GM12878 (cell line): ENCODE measurements around the gene ALKBH8. TPM values are rescaled to one million over a fixed set of nuclear protein-coding genes. Genes with fewer than 3 reads are reported as not detected.

ENCODE experiments used
- ATAC-seq: fragments of 200-7000 bp; cut with Tn5 transposase; 3 replicates; pipeline ENCODE4 v1.9.1; 2020; ENCODE audit warnings: mild to moderate bottlenecking, moderate library complexity
- BruUV-seq: library from RNA; stranded (reverse); fragments of 400-500 nt; replicated peaks from 2 replicates; lab custom pipeline; 2021; lab: Mats Ljungman, UMichigan
- CTCF ChIA-PET: fragments of 300-600 bp; sonication (Branson Sonifier 250); formaldehyde crosslinking; extraction: SDS; loops from one replicate; lab custom pipeline; 2021; ENCODE audit warnings: inconsistent platforms; lab: Yijun Ruan, JAX
- POLR2A ChIA-PET: fragments of 350-600 bp; formaldehyde crosslinking; extraction: SDS; loops from one replicate; lab custom pipeline; 2021; ENCODE audit warnings: inconsistent platforms; lab: Charles Lee
- RAD21 ChIA-PET: fragments of 300-600 bp; sonication (Branson Sonifier 250); formaldehyde crosslinking; loops from one replicate; lab custom pipeline; 2023; ENCODE audit warnings: antibody characterized with exemption; ENCODE audit not compliant: unreplicated experiment; lab: Charles Lee
- SMC1A ChIA-PET: fragments of 300-600 bp; sonication (Branson Sonifier 250); formaldehyde crosslinking; loops from one replicate; lab custom pipeline; 2023; ENCODE audit not compliant: unreplicated experiment, uncharacterized antibody; lab: Charles Lee
- DNase-seq: peaks from one replicate; pipeline ENCODE4 v3.0.0-alpha.2; 2011; ENCODE audit warnings: low read depth, low spot score
- FAIRE-seq: peaks from 3 replicates; lab custom pipeline; 2011; peaks lifted over from hg19 to GRCh38; lab: Jason Lieb, UNC
- H2AFZ ChIP-seq: 2 replicates; pipeline ENCODE4 v1.6.0; 2011; ENCODE audit warnings: low read depth, low read length, control low read depth; ENCODE audit not compliant: control insufficient read depth
- H3K27ac ChIP-seq: 2 replicates; pipeline ENCODE4 v1.5.1; 2011; ENCODE audit warnings: control low read depth; ENCODE audit not compliant: control insufficient read depth, insufficient read depth
- H3K27me3 ChIP-seq, 2 experiments: replicated peaks in 1 of 2; 2 replicates each; pipeline versions ENCODE4 v1.6.0 to v1.6.1; 2011; ENCODE audit warnings: low read length in 1 of 2; ENCODE audit not compliant: control insufficient read depth in 2 of 2, insufficient read depth in 2 of 2
- H3K36me3 ChIP-seq, 2 experiments: 2 replicates each; pipeline ENCODE4 v1.5.1; 2011; ENCODE audit warnings: low read length in 1 of 2; ENCODE audit not compliant: control insufficient read depth in 2 of 2, insufficient read depth in 2 of 2
- H3K4me1 ChIP-seq: 2 replicates; pipeline ENCODE4 v1.6.1; 2011; ENCODE audit warnings: mild to moderate bottlenecking, low read length, moderate library complexity, mixed read lengths; ENCODE audit not compliant: control insufficient read depth, insufficient read depth
- H3K4me2 ChIP-seq: 2 replicates; pipeline ENCODE4 v1.6.0; 2011; ENCODE audit warnings: control low read depth; ENCODE audit not compliant: control insufficient read depth, insufficient read depth
- H3K4me3 ChIP-seq: fragments of 200-600 bp; sonication (generic); 2 replicates; pipeline ENCODE4 v1.5.1; 2016
- H3K79me2 ChIP-seq: 2 replicates; pipeline ENCODE4 v1.6.0; 2011; ENCODE audit warnings: low read length; ENCODE audit not compliant: control insufficient read depth, insufficient read depth
- H3K9ac ChIP-seq: 2 replicates; pipeline ENCODE4 v1.8.0; 2011; ENCODE audit warnings: low read length, control low read depth, mixed read lengths; ENCODE audit not compliant: control insufficient read depth, insufficient read depth
- H3K9me3 ChIP-seq: replicated peaks from 3 replicates; pipeline ENCODE4 v1.5.1; 2011; ENCODE audit warnings: mild to moderate bottlenecking, low read length; ENCODE audit not compliant: control insufficient read depth, insufficient read depth
- H4K20me1 ChIP-seq: 2 replicates; pipeline ENCODE4 v1.6.0; 2011; ENCODE audit not compliant: control insufficient read depth, insufficient read depth
- ASH2L ChIP-seq: fragments of 300-600, 200-600 bp; sonication (generic); IDR thresholded peaks from 2 replicates; pipeline ENCODE4 v1.6.1; 2017; ENCODE audit warnings: low read depth, mild to moderate bottlenecking, borderline replicate concordance
- MEF2A ChIP-seq: IDR thresholded peaks from 2 replicates; pipeline ENCODE4 v1.6.1; 2011; ENCODE audit warnings: low read depth, mild to moderate bottlenecking, low read length, moderate library complexity; ENCODE audit not compliant: insufficient read depth
- MYC ChIP-seq: IDR thresholded peaks from 2 replicates; pipeline ENCODE4 v1.6.1; 2011; ENCODE audit warnings: mild to moderate bottlenecking, low read length, moderate library complexity, inconsistent platforms; ENCODE audit not compliant: insufficient read depth, insufficient replicate concordance, insufficient read length, severe bottlenecking
- NFXL1 ChIP-seq: fragments of 450-650 bp; IDR thresholded peaks from 2 replicates; pipeline ENCODE4 v1.6.1; 2017; ENCODE audit warnings: antibody characterized with exemption, mild to moderate bottlenecking, borderline replicate concordance
- NFYA ChIP-seq: IDR thresholded peaks from 2 replicates; pipeline ENCODE4 v1.6.1; 2011; ENCODE audit warnings: low read depth, mild to moderate bottlenecking, low read length, improper control_type of control experiment, borderline replicate concordance
- NFYB ChIP-seq: IDR thresholded peaks from 2 replicates; pipeline ENCODE4 v1.6.1; 2011; ENCODE audit warnings: low read depth, mild to moderate bottlenecking, low read length, improper control_type of control experiment, moderate library complexity; ENCODE audit not compliant: insufficient read depth
- RAD21 ChIP-seq: IDR thresholded peaks from 2 replicates; pipeline ENCODE4 v1.6.1; 2011; ENCODE audit warnings: mild to moderate bottlenecking, low read depth, low read length, moderate library complexity; ENCODE audit not compliant: insufficient read depth
- RAD51 ChIP-seq: fragments of 450-650 bp; IDR thresholded peaks from 2 replicates; pipeline ENCODE4 v1.6.1; 2016; ENCODE audit warnings: moderate library complexity, mild to moderate bottlenecking, inconsistent platforms
- SUZ12 ChIP-seq: fragments of 200-600 bp; sonication (generic); IDR thresholded peaks from one replicate; pipeline ENCODE4 v1.6.1; 2018; ENCODE audit warnings: antibody characterized with exemption, mild to moderate bottlenecking; ENCODE audit not compliant: unreplicated experiment
- TCF7 ChIP-seq: IDR thresholded peaks from 2 replicates; pipeline ENCODE4 v1.6.1; 2014; ENCODE audit warnings: antibody characterized with exemption, borderline replicate concordance
- YY1 ChIP-seq: IDR thresholded peaks from 2 replicates; pipeline ENCODE4 v1.6.1; 2011; ENCODE audit warnings: low read depth, mild to moderate bottlenecking, low read length
- in situ Hi-C: fragments of 300-500 bp; cut with MboI; formaldehyde crosslinking; loops from 9 replicates; pipeline ENCODE4 v1.14.3; 2018; ENCODE audit warnings: mixed read lengths
- intact Hi-C: fragments of 100-400 bp; cut with micrococcal nuclease; formaldehyde crosslinking; loops from one replicate; pipeline ENCODE4 v1.14.2; 2022; ENCODE audit not compliant: unreplicated experiment
- polyA plus RNA-seq, 11 experiments: library from polyadenylated mRNA; depleted of rRNA in 4 of 11; unstranded in 6 of 11; stranded (reverse) in 5 of 11; fragments of >200 nt; fragmentation: Nextera tagmentation in 4 of 11; fragmentation: Illumina TruSeq in 1 of 11; extraction: Ambion mirVana in 4 of 11; extraction: Trizol in 1 of 11; gene quantifications; 1 replicate in 1 of 11; 2 replicates in 10 of 11; pipeline versions ENCODE4 v1.2.1 to v1.2.3, GENCODE V29; 2011 to 2016; ENCODE audit warnings: inconsistent platforms in 2 of 11, missing spikeins in 2 of 11, low read depth in 1 of 11
- total RNA-seq, 4 experiments: library from RNA; depleted of rRNA in 3 of 4; stranded (reverse); fragments of >200 nt in 3 of 4; fragmentation: Illumina TruSeq in 1 of 4; extraction: Trizol in 1 of 4; gene quantifications; 2 replicates each; pipeline versions ENCODE4 v1.2.1 to v1.2.3, GENCODE V29; 2013 to 2021
- TF ChIP-seq, protein P1 (sequence below): fragments of 150-350 bp; IDR thresholded peaks from 2 replicates; pipeline ENCODE4 v1.6.1; 2016; ENCODE audit warnings: low read depth, low read length
- TF ChIP-seq, protein P2 (sequence below): IDR thresholded peaks from 2 replicates; pipeline ENCODE4 v1.6.1; 2012; ENCODE audit warnings: low read depth, low read length, improper control_type of control experiment
- TF ChIP-seq, protein P3 (sequence below): IDR thresholded peaks from 2 replicates; pipeline ENCODE4 v1.6.1; 2011; ENCODE audit warnings: borderline replicate concordance, low read depth, mild to moderate bottlenecking, moderate library complexity, mixed read lengths, low read length; ENCODE audit not compliant: insufficient read depth; ENCODE audit errors: extremely low read length
- TF ChIP-seq, protein P4 (sequence below): fragments of 450-650 bp; IDR thresholded peaks from 2 replicates; pipeline ENCODE4 v1.6.1; 2016; ENCODE audit warnings: mild to moderate bottlenecking

ALKBH8 gene
- total and polyA plus RNA-seq, 10 of the 15 experiments (the other 5 are each of a cell fraction or from before 2014, with no cell fraction given): 4.6 to 13.1 (median 9.5) TPM

DNA sequence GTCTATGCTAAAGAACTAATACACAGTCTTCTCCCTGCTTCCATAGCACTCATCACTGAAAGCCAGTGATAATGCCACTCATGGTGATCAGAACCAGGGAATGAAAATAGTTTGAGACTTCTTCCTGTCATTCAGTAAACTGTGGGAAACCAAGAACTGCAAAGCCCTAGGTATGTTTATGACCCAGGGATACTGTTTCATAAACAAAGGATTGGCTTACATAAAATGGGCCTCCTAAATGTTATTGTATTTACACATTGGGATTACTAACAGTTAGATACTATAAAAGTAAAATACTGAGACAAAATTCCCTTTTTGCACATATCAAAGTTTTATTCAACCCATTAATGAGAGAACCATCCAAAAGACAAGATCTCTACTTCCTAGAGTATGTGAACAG, 86.6 kb downstream of the ALKBH8 start:
- intact Hi-C loops (no loop called here), in situ Hi-C loops (no loop called here)
- Histone ChIP-seq H3K4me1 (no peaks in the 10 kb centered on the region), H3K9ac (no peak overlapping the region), H3K4me3 (no peak overlapping the region), H3K9me3 (no peaks in the 10 kb centered on the region), H3K27ac (no peak overlapping the region), H3K27me3 (no peaks in the 10 kb centered on the region; a peak in 2 of 4 replicates), H4K20me1 (no peaks in the 10 kb centered on the region), H3K79me2 (no peaks in the 10 kb centered on the region), H3K36me3 (no peaks in the 10 kb centered on the region), H2AFZ (no peak overlapping the region), H3K4me2 (no peak overlapping the region)
- no peak for FAIRE-seq
- ChIA-PET SMC1A (interaction anchor here (1.0 kb wide), 1 partner anchor 84 kb away, joined by 3 read pairs; no protein-coding TSS in a partner anchor), POLR2A (no interaction called here), CTCF (no interaction called here), RAD21 (no interaction called here)
- no TSS peak for BruUV-seq
- no peak for DNase-seq
- no peak for ATAC-seq
- TF ChIP-seq MYC (no peak), NFYA (no peak), MEF2A (no peak), RAD51 (no peak), SUZ12 (no peak), NFYB (no peak), YY1 (no peak), TCF7 (no peak), ASH2L (no peak), NFXL1 (no peak), RAD21 (no peak)
- TF ChIP-seq, protein P1, sequence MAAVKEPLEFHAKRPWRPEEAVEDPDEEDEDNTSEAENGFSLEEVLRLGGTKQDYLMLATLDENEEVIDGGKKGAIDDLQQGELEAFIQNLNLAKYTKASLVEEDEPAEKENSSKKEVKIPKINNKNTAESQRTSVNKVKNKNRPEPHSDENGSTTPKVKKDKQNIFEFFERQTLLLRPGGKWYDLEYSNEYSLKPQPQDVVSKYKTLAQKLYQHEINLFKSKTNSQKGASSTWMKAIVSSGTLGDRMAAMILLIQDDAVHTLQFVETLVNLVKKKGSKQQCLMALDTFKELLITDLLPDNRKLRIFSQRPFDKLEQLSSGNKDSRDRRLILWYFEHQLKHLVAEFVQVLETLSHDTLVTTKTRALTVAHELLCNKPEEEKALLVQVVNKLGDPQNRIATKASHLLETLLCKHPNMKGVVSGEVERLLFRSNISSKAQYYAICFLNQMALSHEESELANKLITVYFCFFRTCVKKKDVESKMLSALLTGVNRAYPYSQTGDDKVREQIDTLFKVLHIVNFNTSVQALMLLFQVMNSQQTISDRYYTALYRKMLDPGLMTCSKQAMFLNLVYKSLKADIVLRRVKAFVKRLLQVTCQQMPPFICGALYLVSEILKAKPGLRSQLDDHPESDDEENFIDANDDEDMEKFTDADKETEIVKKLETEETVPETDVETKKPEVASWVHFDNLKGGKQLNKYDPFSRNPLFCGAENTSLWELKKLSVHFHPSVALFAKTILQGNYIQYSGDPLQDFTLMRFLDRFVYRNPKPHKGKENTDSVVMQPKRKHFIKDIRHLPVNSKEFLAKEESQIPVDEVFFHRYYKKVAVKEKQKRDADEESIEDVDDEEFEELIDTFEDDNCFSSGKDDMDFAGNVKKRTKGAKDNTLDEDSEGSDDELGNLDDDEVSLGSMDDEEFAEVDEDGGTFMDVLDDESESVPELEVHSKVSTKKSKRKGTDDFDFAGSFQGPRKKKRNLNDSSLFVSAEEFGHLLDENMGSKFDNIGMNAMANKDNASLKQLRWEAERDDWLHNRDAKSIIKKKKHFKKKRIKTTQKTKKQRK: no peak
- TF ChIP-seq, protein P2, sequence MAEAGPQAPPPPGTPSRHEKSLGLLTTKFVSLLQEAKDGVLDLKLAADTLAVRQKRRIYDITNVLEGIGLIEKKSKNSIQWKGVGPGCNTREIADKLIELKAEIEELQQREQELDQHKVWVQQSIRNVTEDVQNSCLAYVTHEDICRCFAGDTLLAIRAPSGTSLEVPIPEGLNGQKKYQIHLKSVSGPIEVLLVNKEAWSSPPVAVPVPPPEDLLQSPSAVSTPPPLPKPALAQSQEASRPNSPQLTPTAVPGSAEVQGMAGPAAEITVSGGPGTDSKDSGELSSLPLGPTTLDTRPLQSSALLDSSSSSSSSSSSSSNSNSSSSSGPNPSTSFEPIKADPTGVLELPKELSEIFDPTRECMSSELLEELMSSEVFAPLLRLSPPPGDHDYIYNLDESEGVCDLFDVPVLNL: no peak
- TF ChIP-seq, protein P3, sequence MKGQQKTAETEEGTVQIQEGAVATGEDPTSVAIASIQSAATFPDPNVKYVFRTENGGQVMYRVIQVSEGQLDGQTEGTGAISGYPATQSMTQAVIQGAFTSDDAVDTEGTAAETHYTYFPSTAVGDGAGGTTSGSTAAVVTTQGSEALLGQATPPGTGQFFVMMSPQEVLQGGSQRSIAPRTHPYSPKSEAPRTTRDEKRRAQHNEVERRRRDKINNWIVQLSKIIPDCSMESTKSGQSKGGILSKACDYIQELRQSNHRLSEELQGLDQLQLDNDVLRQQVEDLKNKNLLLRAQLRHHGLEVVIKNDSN: no peak
- TF ChIP-seq, protein P4, sequence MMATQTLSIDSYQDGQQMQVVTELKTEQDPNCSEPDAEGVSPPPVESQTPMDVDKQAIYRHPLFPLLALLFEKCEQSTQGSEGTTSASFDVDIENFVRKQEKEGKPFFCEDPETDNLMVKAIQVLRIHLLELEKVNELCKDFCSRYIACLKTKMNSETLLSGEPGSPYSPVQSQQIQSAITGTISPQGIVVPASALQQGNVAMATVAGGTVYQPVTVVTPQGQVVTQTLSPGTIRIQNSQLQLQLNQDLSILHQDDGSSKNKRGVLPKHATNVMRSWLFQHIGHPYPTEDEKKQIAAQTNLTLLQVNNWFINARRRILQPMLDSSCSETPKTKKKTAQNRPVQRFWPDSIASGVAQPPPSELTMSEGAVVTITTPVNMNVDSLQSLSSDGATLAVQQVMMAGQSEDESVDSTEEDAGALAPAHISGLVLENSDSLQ: no peak
